G401.6 (cell line): ENCODE data around the gene ITGA5.
"Not testable (repeated sequence)": the region's sequence is repeated elsewhere in the genome, so short reads cannot be mapped to it uniquely, and the experiment has no call there.

Source experiments
- FAIRE-seq: peaks from 2 replicates; lab custom pipeline; 2012; peaks lifted over from hg19 to GRCh38; lab: Jason Lieb, UNC

ITGA5 gene

GRCh38 chr12:54371328-54372112, 47.5 kb downstream of the ITGA5 start:
- FAIRE-seq, result no peak

GRCh38 chr12:54370171-54370730, 48.8 kb downstream of the ITGA5 start:
- FAIRE-seq, result no peak

- no peak for FAIRE-seq
Measured at GRCh38 chr12:54369597-54370131, 49.4 kb downstream of the ITGA5 start.

- peak; percentile 36 for FAIRE-seq
Measured at GRCh38 chr12:54368709-54369596, 50.1 kb downstream of the ITGA5 start.

GRCh38 chr12:54368025-54368708, 50.9 kb downstream of the ITGA5 start:
- no peak for FAIRE-seq

- no peak for FAIRE-seq
Measured at GRCh38 chr12:54364413-54364812, 54.7 kb downstream of the ITGA5 start, which contains the start of gene GPR84. GPR84 (minus strand) TSS chr12:54364486; CDS start chr12:54363851, 635 bp downstream.

- no peak for FAIRE-seq
Measured at GRCh38 chr12:54363618-54364017, 55.4 kb downstream of the ITGA5 start.

GRCh38 chr12:54363047-54363446, 56.0 kb downstream of the ITGA5 start:
- FAIRE-seq, result no peak

GRCh38 chr12:54360717-54361456, 58.2 kb downstream of the ITGA5 start:
- peak; percentile 87 for FAIRE-seq

GRCh38 chr12:54359762-54360351, 59.2 kb downstream of the ITGA5 start:
- FAIRE-seq, result no peak

GRCh38 chr12:54358945-54359761, 59.9 kb downstream of the ITGA5 start:
- FAIRE-seq, result peak; percentile 97

- FAIRE-seq, result peak; percentile 88
Measured at GRCh38 chr12:54358191-54358944, 60.7 kb downstream of the ITGA5 start.

- FAIRE-seq, result no peak
Measured at GRCh38 chr12:54357506-54358190, 61.4 kb downstream of the ITGA5 start.

GRCh38 chr12:54356951-54357356, 62.1 kb downstream of the ITGA5 start:
- peak; percentile 85 for FAIRE-seq

GRCh38 chr12:54356228-54356627, 62.8 kb downstream of the ITGA5 start:
- no peak for FAIRE-seq

GRCh38 chr12:54355104-54355815, 63.8 kb downstream of the ITGA5 start:
- FAIRE-seq, result peak; percentile 28

- not testable (repeated sequence) for FAIRE-seq
Measured at GRCh38 chr12:54354271-54354670, 64.8 kb downstream of the ITGA5 start.
